CD4-positive, alpha-beta T cell treated with Interleukin-6 for 4 hours (primary cell): ENCODE measurements around the gene ELK1.
"Not testable (repeated sequence)": the region's sequence is repeated elsewhere in the genome, so short reads cannot be mapped to it uniquely, and the experiment has no call there.

Experiments
- DNase-seq: peaks from one replicate; pipeline ENCODE4 v3.0.0-alpha.2; 2020; ENCODE audit warnings: mixed read lengths

The ELK1 gene

GRCh38 chrX:47611489-47611888 lies 38.9 kb downstream of the ELK1 start:
- no peak for DNase-seq

- DNase-seq, result no peak
Measured at GRCh38 chrX:47610511-47610910, 39.9 kb downstream of the ELK1 start.

- DNase-seq, result no peak
Measured at GRCh38 chrX:47608130-47608810, 42.1 kb downstream of the ELK1 start.

- DNase-seq, result no peak
Measured at GRCh38 chrX:47607091-47607490, 43.3 kb downstream of the ELK1 start.

- DNase-seq, result no peak
Measured at GRCh38 chrX:47605024-47605423, 45.3 kb downstream of the ELK1 start.

GRCh38 chrX:47603125-47603524 lies 47.2 kb downstream of the ELK1 start:
- not testable (repeated sequence) for DNase-seq

- DNase-seq, result no peak
Measured at GRCh38 chrX:47597222-47597621, 53.1 kb downstream of the ELK1 start.

- DNase-seq, result no peak
Measured at GRCh38 chrX:47596256-47596655, 54.1 kb downstream of the ELK1 start.

- DNase-seq, result no peak
Measured at GRCh38 chrX:47595716-47596251, 54.6 kb downstream of the ELK1 start.

GRCh38 chrX:47593522-47593921 lies 56.8 kb downstream of the ELK1 start:
- DNase-seq, result no peak

- DNase-seq, result no peak
Measured at GRCh38 chrX:47590984-47591383, 59.4 kb downstream of the ELK1 start.

- no peak for DNase-seq
Measured at GRCh38 chrX:47587906-47588735, 62.2 kb downstream of the ELK1 start.

- DNase-seq, result no peak
Measured at GRCh38 chrX:47587091-47587891, 63.1 kb downstream of the ELK1 start.

GRCh38 chrX:47586043-47586787 lies 64.1 kb downstream of the ELK1 start:
- DNase-seq, result no peak
